HG03280 (cell line): ENCODE measurements around the gene TRO.

Experiments used
- ATAC-seq: cut with Tn5 transposase; IDR thresholded peaks from one replicate; pipeline ENCODE4 v1.9.1; 2021; ENCODE audit warnings: mild to moderate bottlenecking, moderate library complexity; ENCODE audit not compliant: unreplicated experiment

Gene TRO

DNA sequence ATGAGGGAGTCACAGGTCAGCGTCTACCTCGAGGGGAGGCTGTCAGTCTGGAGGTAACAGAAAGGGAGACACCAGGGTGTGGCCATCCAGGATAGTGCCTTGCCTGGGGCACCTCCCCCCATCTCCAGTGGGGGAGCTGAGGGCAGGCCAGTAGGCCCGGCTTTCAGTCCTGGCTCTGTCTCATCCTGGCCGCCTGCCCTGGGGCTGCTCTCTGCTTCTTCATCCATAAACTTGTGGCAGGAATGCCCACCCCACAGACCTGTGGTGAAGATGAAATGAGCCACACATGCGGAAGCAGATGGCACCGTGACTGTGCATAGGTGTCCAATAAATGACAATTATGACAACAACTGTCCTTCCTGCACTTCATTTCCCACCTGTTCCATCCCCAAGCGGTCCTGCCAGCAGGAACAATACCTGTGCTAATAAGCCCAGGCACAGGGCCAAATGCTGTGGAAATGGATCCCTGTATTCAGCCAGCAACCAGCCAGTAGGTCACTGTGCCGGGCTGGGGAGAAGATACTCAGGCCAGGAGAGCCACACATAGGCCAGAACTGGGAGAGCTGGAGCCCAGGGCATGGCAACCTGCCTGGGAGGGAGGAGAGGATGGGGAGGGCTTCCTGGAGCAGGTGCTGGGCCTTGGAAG is 30.2 kb downstream of the TRO start:
- ATAC-seq, result no peak

DNA sequence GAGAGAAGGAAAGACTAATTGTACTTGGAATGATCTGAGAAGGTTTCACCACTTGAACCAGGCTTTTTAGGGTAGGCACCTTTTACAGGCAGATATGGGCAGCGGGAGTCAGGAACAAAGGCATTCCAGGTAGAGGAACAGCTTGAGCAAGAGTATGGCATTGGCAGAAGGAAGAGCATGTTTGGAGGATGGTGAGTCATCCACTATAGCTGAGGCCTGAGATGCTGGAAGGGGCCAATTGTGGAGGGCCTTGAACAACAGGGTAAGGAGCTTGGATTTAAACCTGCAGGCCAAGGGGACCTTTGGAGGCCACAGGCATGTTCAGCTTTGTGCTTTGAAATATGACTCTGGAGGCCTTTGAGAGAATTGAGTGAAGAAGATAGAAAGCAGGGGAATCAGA is 41.1 kb downstream of the TRO start:
- no peak for ATAC-seq

DNA sequence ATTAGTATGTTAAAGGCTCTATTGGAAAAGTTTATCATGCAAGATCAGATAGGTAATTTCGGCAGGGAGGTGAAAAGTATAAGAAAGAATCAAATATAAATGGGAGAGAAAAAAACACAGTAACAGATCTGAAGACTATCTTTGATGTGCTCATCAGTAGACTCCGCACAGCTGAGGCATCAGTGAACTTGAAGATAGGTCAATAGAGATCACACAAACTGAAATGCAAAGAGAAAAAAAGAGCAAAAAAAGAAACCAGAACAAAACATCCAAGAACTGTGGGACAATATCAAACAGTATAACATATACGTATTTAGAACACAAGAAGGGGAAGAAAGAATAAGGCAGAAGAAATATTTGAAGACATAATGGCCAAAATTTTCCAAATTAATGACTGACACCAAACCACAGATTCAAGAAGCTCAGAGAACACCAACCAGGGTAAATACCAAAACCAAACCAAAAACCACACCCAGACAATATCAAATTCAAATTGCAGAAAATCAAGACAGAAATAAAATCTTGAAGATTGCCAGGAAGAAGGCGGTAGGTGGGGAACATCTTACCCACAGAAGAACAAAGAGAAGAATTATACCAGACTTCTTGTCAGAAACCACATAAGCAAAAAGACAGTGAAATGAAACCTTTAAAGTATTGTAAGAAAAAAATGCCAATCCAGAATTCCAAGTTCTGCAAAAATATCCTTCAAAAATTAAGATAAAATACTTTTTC is 44.3 kb downstream of the TRO start:
- no peak for ATAC-seq

DNA sequence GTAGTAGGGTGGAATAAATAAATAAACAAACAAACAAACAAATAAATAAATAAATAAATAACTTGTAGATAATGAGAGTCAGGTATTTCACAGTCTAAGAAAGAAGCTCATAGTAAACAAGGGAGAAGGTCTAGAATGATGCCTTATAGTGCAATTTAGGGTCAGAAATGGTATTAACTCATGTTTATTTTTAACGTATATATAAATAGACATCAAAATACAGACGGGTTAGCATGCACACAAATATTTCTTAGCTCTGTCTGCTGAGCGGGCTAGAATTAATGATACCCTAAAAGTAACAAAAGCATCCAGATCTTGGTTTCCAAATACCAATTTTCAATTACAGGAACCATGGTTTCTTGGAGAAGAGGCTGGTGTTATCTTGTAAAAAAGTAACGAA is 56.8 kb downstream of the TRO start:
- no peak for ATAC-seq

DNA sequence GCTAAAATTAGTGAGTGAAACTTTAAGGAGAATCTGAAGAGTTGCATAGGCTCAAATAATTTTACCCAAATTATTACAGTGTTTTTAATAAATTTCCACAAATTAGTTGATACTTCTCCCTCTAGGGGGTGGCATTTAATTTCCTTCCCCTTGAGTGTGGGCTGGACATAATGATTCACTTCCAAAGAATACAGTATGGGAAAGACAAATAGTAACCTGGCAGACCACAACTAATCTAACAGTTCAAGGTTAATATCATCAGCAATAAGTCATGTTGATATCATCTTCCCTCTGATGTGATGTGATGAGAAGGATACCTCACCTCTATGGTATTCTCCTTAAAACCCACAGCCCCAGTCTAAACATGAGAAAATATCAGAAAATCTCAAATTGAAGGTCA is 57.8 kb downstream of the TRO start:
- ATAC-seq, result no peak

DNA sequence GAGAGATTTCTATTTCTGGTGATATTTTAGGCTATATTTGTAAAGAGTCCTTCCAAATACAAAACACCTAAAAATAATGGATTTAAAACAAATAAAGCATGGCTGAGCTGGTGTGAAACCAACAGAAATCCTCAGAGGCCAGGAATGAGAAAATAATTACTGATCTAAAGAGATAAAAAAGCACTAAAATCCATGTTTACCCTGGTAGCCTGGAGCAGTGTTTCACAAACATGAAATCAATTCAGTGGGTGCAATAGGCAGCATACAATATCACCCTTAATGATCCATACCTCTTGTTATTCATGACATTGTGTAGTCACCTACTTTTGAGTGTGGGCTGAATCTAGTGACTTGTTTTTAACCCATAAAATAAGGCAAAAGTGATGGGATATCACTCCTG is 58.8 kb downstream of the TRO start:
- no peak for ATAC-seq

DNA sequence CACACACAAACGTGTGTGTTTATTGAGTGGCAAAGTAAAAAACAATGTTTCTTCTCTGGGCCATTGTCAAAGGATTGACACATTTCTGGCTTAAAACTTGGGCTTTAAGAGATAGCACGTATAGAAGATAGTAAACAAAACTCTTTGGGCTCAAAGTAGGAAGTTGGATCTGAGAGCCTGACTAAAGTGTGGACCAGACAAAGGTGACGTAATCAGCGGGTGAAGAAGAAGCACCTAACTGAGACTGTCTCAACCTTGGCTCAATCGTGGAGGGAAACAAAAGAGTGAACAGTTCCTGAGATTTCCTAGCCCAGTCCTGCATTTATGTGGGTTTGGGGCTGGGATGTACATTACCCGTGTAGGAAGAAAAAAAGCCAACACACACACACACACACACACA is 59.7 kb downstream of the TRO start:
- no peak for ATAC-seq
